GM12892 (cell line): Measurements from ENCODE around the gene RNPEPL1.

Experiments used
- POLR2A ChIP-seq: IDR thresholded peaks from 2 replicates; pipeline ENCODE4 v1.6.1; 2011; ENCODE audit warnings: low read depth, low read length, control low read depth
- POLR2AphosphoS5 ChIP-seq: IDR thresholded peaks from 2 replicates; pipeline ENCODE4 v1.6.1; 2011; ENCODE audit warnings: low read depth, low read length, control low read depth
- TAF1 ChIP-seq: IDR thresholded peaks from 2 replicates; pipeline ENCODE4 v1.6.1; 2011; ENCODE audit warnings: low read depth, mild to moderate bottlenecking, control low read depth, low read length, borderline replicate concordance

GRCh38 chr2:240619506-240620148, 51.3 kb downstream of the RNPEPL1 start:
- TF ChIP-seq POLR2A (no peak), POLR2AphosphoS5 (no peak), TAF1 (no peak)
